OCI-LY7 (cell line): ENCODE data around the gene ABCA5. TPM values are rescaled to one million over a fixed set of nuclear protein-coding genes. Genes with fewer than 3 reads are reported as not detected.

ENCODE experiments used
- BruUV-seq: library from RNA; stranded (reverse); fragments of 400-500 nt; replicated peaks from 2 replicates; lab custom pipeline; 2021; lab: Mats Ljungman, UMichigan
- CTCF ChIA-PET: fragments of 300-600 bp; sonication (Branson Sonifier 250); formaldehyde crosslinking; loops from one replicate; lab custom pipeline; 2022; ENCODE audit warnings: antibody characterized with exemption; ENCODE audit not compliant: unreplicated experiment; lab: Charles Lee
- POLR2A ChIA-PET: fragments of 300-600 bp; sonication (Branson Sonifier 250); formaldehyde crosslinking; loops from one replicate; lab custom pipeline; 2022; ENCODE audit warnings: antibody characterized with exemption; lab: Charles Lee
- DNase-seq: peaks from one replicate; pipeline ENCODE4 v3.0.0-alpha.2; 2015; ENCODE audit warnings: low spot score
- H2AFZ ChIP-seq: fragments of 200-600 bp; sonication (generic), shearing (Covaris generic); 2 replicates; pipeline ENCODE4 v1.6.1; 2014; ENCODE audit warnings: mild to moderate bottlenecking, antibody characterized with exemption, low read length, moderate library complexity
- H3K27ac ChIP-seq: fragments of 200-600 bp; sonication (generic); 2 replicates; pipeline ENCODE4 v1.5.1; 2014; ENCODE audit warnings: mixed run types, low read depth, mild to moderate bottlenecking, moderate library complexity, low read length, inconsistent platforms; ENCODE audit not compliant: poor library complexity, severe bottlenecking
- H3K36me3 ChIP-seq: fragments of 200-600 bp; sonication (generic); 2 replicates; pipeline ENCODE4 v1.6.1; 2014; ENCODE audit warnings: mild to moderate bottlenecking, antibody characterized with exemption, low read length, moderate library complexity, mixed read lengths; ENCODE audit not compliant: insufficient read depth
- H3K4me1 ChIP-seq: fragments of 200-600 bp; sonication (generic); 2 replicates; pipeline ENCODE4 v1.5.1; 2014; ENCODE audit warnings: mild to moderate bottlenecking, low read length; ENCODE audit not compliant: insufficient read depth, poor library complexity, severe bottlenecking
- H3K4me2 ChIP-seq: fragments of 200-600 bp; sonication (generic); 2 replicates; pipeline ENCODE4 v1.6.1; 2014; ENCODE audit warnings: mild to moderate bottlenecking, low read length
- H3K4me3 ChIP-seq: fragments of 200-600 bp; sonication (generic); 2 replicates; pipeline ENCODE4 v1.5.1; 2014; ENCODE audit warnings: mild to moderate bottlenecking, low read depth, low read length; ENCODE audit not compliant: poor library complexity, severe bottlenecking
- H3K79me2 ChIP-seq: fragments of 200-600 bp; sonication (generic); 2 replicates; pipeline ENCODE4 v1.6.1; 2016; ENCODE audit warnings: low read depth, mild to moderate bottlenecking, low read length, moderate library complexity, mixed read lengths; ENCODE audit not compliant: insufficient read depth
- H3K9me2 ChIP-seq: fragments of 200-600 bp; sonication (generic); 2 replicates; pipeline ENCODE4 v1.6.1; 2016; ENCODE audit warnings: mild to moderate bottlenecking, low read length, mixed read lengths; ENCODE audit not compliant: insufficient read depth
- H3K9me3 ChIP-seq: fragments of 200-600 bp; sonication (generic); 2 replicates; pipeline ENCODE4 v1.6.1; 2014; ENCODE audit warnings: mild to moderate bottlenecking, mixed run types, low read length, mixed read lengths
- H4K20me1 ChIP-seq: fragments of 200-600 bp; sonication (generic); 2 replicates; pipeline ENCODE4 v1.6.1; 2014; ENCODE audit warnings: mild to moderate bottlenecking, antibody characterized with exemption, low read length, moderate library complexity, mixed read lengths; ENCODE audit not compliant: insufficient read depth
- EZH2phosphoT487 ChIP-seq: fragments of 200-600 bp; sonication (generic); IDR thresholded peaks from 2 replicates; pipeline ENCODE4 v1.6.1; 2018; ENCODE audit warnings: low read depth, borderline replicate concordance, mild to moderate bottlenecking, mixed run types, antibody characterized with exemption, low read length, moderate library complexity, mixed read lengths
- intact Hi-C: fragments of 100-400 bp; cut with micrococcal nuclease; formaldehyde crosslinking; loops from one replicate; pipeline ENCODE4 v1.10.0; 2022; ENCODE audit not compliant: unreplicated experiment
- total RNA-seq, 2 experiments: library from RNA; depleted of rRNA in 1 of 2; stranded (reverse); fragments of >200 nt in 1 of 2; shearing (Covaris generic) in 1 of 2; gene quantifications; 2 replicates each; pipeline ENCODE4 v1.2.3, GENCODE V29; 2014 to 2022
- TF ChIP-seq, protein P1 (sequence below): fragments of 200-600 bp; sonication (generic); conservative IDR thresholded peaks from 2 replicates; pipeline ENCODE4 v1.5.1; 2014; ENCODE audit warnings: mild to moderate bottlenecking, antibody characterized with exemption, low read length, moderate library complexity, mixed read lengths

Gene ABCA5
- total RNA-seq, 2 experiments from 2014 or later: 14.7 to 25.3 TPM

DNA sequence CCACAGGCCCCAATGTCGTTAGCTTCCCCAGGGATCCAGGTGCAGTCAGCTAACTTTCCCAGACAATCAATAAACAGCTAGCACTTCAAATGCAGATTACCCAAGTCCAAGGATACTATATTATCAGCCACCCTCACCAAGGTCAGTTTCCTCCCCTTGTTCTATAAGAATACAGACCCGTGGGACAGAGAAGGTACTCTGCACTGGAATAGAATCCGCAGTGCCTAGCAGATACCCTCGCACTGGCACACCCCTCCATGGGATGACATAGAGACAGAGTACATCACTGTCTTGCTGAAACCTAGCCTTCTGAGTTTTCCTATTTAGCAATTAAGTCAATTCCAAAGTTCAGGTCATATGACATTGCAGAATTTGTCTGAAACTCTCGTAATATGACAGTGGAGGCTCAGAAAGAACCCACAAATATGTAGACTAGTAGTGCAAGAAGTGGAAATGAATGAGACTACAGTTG lies 58.4 kb downstream of the ABCA5 start:
- CTCF ChIA-PET: no interaction called here
- intact Hi-C loops: no loop called here
- no peak overlapping the region for H3K27ac ChIP-seq
- POLR2A ChIA-PET: no interaction called here
- no peaks in the 10 kb centered on the region for H3K4me1 ChIP-seq
- no peak overlapping the region for H3K4me3 ChIP-seq
- no peak overlapping the region for H3K4me2 ChIP-seq
- H3K9me2 ChIP-seq: 0 out of 2 replicates have a peak, but pooled peaks cover 5% of the 10 kb centered on the region
- no TSS peak for BruUV-seq
- no peak for DNase-seq
- no peaks in the 10 kb centered on the region for H4K20me1 ChIP-seq
- H3K36me3 ChIP-seq: no peaks in the 10 kb centered on the region
- H3K79me2 ChIP-seq: no peaks in the 10 kb centered on the region
- H3K9me3 ChIP-seq: no peaks in the 10 kb centered on the region
- H2AFZ ChIP-seq: no peak overlapping the region
- TF ChIP-seq EZH2phosphoT487: no peak
- TF ChIP-seq, protein P1, sequence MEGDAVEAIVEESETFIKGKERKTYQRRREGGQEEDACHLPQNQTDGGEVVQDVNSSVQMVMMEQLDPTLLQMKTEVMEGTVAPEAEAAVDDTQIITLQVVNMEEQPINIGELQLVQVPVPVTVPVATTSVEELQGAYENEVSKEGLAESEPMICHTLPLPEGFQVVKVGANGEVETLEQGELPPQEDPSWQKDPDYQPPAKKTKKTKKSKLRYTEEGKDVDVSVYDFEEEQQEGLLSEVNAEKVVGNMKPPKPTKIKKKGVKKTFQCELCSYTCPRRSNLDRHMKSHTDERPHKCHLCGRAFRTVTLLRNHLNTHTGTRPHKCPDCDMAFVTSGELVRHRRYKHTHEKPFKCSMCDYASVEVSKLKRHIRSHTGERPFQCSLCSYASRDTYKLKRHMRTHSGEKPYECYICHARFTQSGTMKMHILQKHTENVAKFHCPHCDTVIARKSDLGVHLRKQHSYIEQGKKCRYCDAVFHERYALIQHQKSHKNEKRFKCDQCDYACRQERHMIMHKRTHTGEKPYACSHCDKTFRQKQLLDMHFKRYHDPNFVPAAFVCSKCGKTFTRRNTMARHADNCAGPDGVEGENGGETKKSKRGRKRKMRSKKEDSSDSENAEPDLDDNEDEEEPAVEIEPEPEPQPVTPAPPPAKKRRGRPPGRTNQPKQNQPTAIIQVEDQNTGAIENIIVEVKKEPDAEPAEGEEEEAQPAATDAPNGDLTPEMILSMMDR: no peak

GRCh38 chr17:69267219-69267618 lies 59.7 kb downstream of the ABCA5 start:
- Histone ChIP-seq H3K36me3 (no peaks in the 10 kb centered on the region), H4K20me1 (no peaks in the 10 kb centered on the region), H3K27ac (no peak overlapping the region), H2AFZ (no peak overlapping the region), H3K4me3 (no peak overlapping the region), H3K9me2 (0 out of 2 replicates have a peak, but pooled peaks cover 5% of the 10 kb centered on the region), H3K79me2 (no peaks in the 10 kb centered on the region), H3K4me2 (no peak overlapping the region), H3K4me1 (no peaks in the 10 kb centered on the region), H3K9me3 (no peaks in the 10 kb centered on the region)
- ChIA-PET POLR2A (interaction anchor here (0.6 kb wide), 1 partner anchor 178 kb away, joined by 4 read pairs; no protein-coding TSS in a partner anchor), CTCF (no interaction called here)
- no peak for DNase-seq
- no TSS peak for BruUV-seq
- no peak for TF ChIP-seq EZH2phosphoT487
- TF ChIP-seq, protein P1: no peak
- intact Hi-C loops: no loop called here

DNA sequence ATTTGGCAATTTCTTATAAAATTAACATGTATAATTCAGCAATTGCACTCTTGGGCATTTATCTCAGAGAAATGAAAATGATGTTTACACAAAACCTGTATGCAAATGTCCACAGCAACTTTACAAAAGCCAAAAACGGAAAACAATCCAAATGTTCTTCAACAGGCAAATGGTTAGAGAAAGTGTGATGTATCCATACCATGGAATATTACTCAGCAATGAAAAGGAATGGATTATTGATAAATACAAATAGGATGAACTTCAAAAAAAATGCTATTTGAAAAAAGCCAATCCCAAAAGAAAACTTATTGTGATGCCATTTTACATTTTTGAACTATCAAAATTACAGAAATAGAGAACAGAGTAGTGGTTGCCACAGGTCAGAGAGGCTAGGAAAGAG lies 61.1 kb downstream of the ABCA5 start:
- H3K4me3 ChIP-seq: no peak overlapping the region
- no peak overlapping the region for H3K27ac ChIP-seq
- H4K20me1 ChIP-seq: no peaks in the 10 kb centered on the region
- 0 out of 2 replicates have a peak, but pooled peaks cover 5% of the 10 kb centered on the region for H3K9me2 ChIP-seq
- CTCF ChIA-PET: no interaction called here
- no peaks in the 10 kb centered on the region for H3K36me3 ChIP-seq
- no peak overlapping the region for H2AFZ ChIP-seq
- no peaks in the 10 kb centered on the region for H3K9me3 ChIP-seq
- POLR2A ChIA-PET: no interaction called here
- no peaks in the 10 kb centered on the region for H3K4me1 ChIP-seq
- no peaks in the 10 kb centered on the region for H3K79me2 ChIP-seq
- BruUV-seq: no TSS peak
- TF ChIP-seq, protein P1: no peak
- no peak for TF ChIP-seq EZH2phosphoT487
- no peak overlapping the region for H3K4me2 ChIP-seq
- intact Hi-C loops: no loop called here
- no peak for DNase-seq
